ENCODE data around the gene LCN2. TPM values are rescaled to one million over a fixed set of nuclear protein-coding genes. Genes with fewer than 3 reads are reported as not detected.
A peak's percentile ranks its signal among the peaks of the same experiment; 100 is the strongest.

The LCN2 gene
- total RNA-seq: not detected

GRCh38 chr9:128149001-128149701 lies at the start of gene LCN2:
Gene LCN2, plus strand, starts transcription at chr9:128149453. Its CDS starts 73 bp downstream, at chr9:128149526.
- Mint-ChIP-seq H3K9me3 (no peaks in the 10 kb centered on the region), H3K36me3 (ENCODE audit: low read depth) (no peaks in the 10 kb centered on the region), H3K27me3 (ENCODE audit: low read depth) (no peaks in the 10 kb centered on the region), H3K4me3 (no peak within 1 kb of the TSS), H3K27ac (no peak within 1 kb of the TSS), H3K4me1 (ENCODE audit: low read depth) (no peaks in the 10 kb centered on the region)
- no peak for DNase-seq
- CTCF ChIA-PET: interaction anchor here (1.0 to 1.4 kb wide), 2 partner anchors 9 to 20 kb away, joined by 3 read pairs; no protein-coding TSS in a partner anchor
- intact Hi-C loops (cut with micrococcal nuclease): no loop called here

- CTCF ChIA-PET: interaction anchor here (1.1 to 1.5 kb wide), 4 partner anchors 14 to 27 kb away, joined by 3 to 5 read pairs (median 4); no protein-coding TSS in a partner anchor
- Mint-ChIP-seq H3K27me3 (ENCODE audit: low read depth) (no peaks in the 10 kb centered on the region), H3K4me3 (no peak overlapping the region), H3K9me3 (no peaks in the 10 kb centered on the region), H3K27ac (no peak overlapping the region), H3K4me1 (ENCODE audit: low read depth) (peaks cover 64% of the 10 kb centered on the region), H3K36me3 (ENCODE audit: low read depth) (peaks cover 20% of the 10 kb centered on the region)
- intact Hi-C loops (cut with micrococcal nuclease): no loop called here
- DNase-seq: no peak
Observed at GRCh38 chr9:128099932-128100491, 49.2 kb upstream of the LCN2 start.

GRCh38 chr9:128100581-128100980 lies 48.7 kb upstream of the LCN2 start:
- H3K36me3 Mint-ChIP-seq (ENCODE audit: low read depth): peaks cover 20% of the 10 kb centered on the region
- no peaks in the 10 kb centered on the region for H3K27me3 Mint-ChIP-seq (ENCODE audit: low read depth)
- no peak overlapping the region for H3K27ac Mint-ChIP-seq
- no peaks in the 10 kb centered on the region for H3K9me3 Mint-ChIP-seq
- peaks cover 58% of the 10 kb centered on the region for H3K4me1 Mint-ChIP-seq (ENCODE audit: low read depth)
- no peak overlapping the region for H3K4me3 Mint-ChIP-seq
- CTCF ChIA-PET: interaction anchor here (1.1 to 1.5 kb wide), 4 partner anchors 14 to 28 kb away, joined by 3 to 5 read pairs (median 4); no protein-coding TSS in a partner anchor
- no peak for DNase-seq
- intact Hi-C loops (cut with micrococcal nuclease): no loop called here

DNA sequence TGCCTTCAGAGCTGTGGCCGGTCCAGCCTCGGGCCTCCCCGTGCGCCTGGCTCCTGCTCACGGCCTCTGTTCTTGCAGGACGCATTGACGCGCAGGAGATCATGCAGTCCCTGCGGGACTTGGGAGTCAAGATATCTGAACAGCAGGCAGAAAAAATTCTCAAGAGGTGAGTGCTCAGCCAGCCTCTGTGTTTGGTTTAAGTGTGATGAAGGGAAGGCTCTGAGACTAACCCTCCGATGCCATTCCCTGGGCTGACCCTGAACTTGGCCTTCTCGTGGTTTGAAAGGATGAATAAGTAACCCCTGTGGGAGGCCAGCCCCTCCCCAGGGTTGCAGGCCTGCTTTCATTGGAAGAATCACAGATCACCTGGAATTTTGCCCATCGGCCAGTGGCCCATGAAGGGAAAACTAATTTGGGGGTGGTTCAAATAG lies 48.0 kb upstream of the LCN2 start:
- DNase-seq: no peak
- Mint-ChIP-seq H3K27me3 (ENCODE audit: low read depth) (no peaks in the 10 kb centered on the region), H3K9me3 (no peaks in the 10 kb centered on the region), H3K4me1 (ENCODE audit: low read depth) (peaks cover 57% of the 10 kb centered on the region), H3K4me3 (no peak overlapping the region), H3K36me3 (ENCODE audit: low read depth) (peaks cover 21% of the 10 kb centered on the region), H3K27ac (no peak overlapping the region)
- intact Hi-C loops (cut with micrococcal nuclease): no loop called here
- CTCF ChIA-PET: no interaction called here

DNA sequence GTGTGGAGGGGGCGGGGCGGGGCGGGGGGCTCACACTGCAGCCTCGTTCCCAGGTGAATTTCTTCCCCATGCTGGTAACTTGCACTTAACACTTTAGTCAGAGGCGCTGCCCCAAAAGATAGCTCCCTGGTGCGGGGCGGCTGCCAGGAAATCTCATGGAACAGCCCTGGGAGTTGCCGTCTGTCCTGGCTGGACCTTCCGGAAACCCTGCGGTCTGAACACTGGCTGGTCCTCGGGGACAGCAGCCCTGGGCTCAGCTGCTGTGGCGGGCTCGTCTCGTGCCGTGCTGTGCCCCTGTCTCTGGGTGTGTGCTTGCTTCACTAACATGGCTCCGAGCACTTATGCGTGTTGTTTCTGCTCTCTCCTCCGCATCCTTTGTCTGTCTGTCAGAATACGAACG lies 47.6 kb upstream of the LCN2 start:
- intact Hi-C loops (cut with micrococcal nuclease): no loop called here
- H3K27ac Mint-ChIP-seq: no peak overlapping the region
- H3K27me3 Mint-ChIP-seq (ENCODE audit: low read depth): no peaks in the 10 kb centered on the region
- DNase-seq: no peak
- H3K4me3 Mint-ChIP-seq: no peak overlapping the region
- peaks cover 23% of the 10 kb centered on the region for H3K36me3 Mint-ChIP-seq (ENCODE audit: low read depth)
- CTCF ChIA-PET: interaction anchor here (2.0 kb wide), 1 partner anchor 10 kb away, joined by 10 read pairs; no protein-coding TSS in a partner anchor
- H3K4me1 Mint-ChIP-seq (ENCODE audit: low read depth): peaks cover 57% of the 10 kb centered on the region
- no peaks in the 10 kb centered on the region for H3K9me3 Mint-ChIP-seq

- Mint-ChIP-seq H3K27me3 (ENCODE audit: low read depth) (no peaks in the 10 kb centered on the region), H3K4me3 (no peak overlapping the region), H3K27ac (no peak overlapping the region), H3K4me1 (ENCODE audit: low read depth) (peaks cover 52% of the 10 kb centered on the region), H3K9me3 (no peaks in the 10 kb centered on the region), H3K36me3 (ENCODE audit: low read depth) (peaks cover 24% of the 10 kb centered on the region)
- CTCF ChIA-PET: interaction anchor here (0.6 to 2.3 kb wide), 5 partner anchors 8 to 147 kb away, joined by 3 to 19 read pairs (median 5); no protein-coding TSS in a partner anchor
- DNase-seq: no peak
- intact Hi-C loops (cut with micrococcal nuclease): no loop called here
Observed at GRCh38 chr9:128102196-128102595, 47.1 kb upstream of the LCN2 start.

DNA sequence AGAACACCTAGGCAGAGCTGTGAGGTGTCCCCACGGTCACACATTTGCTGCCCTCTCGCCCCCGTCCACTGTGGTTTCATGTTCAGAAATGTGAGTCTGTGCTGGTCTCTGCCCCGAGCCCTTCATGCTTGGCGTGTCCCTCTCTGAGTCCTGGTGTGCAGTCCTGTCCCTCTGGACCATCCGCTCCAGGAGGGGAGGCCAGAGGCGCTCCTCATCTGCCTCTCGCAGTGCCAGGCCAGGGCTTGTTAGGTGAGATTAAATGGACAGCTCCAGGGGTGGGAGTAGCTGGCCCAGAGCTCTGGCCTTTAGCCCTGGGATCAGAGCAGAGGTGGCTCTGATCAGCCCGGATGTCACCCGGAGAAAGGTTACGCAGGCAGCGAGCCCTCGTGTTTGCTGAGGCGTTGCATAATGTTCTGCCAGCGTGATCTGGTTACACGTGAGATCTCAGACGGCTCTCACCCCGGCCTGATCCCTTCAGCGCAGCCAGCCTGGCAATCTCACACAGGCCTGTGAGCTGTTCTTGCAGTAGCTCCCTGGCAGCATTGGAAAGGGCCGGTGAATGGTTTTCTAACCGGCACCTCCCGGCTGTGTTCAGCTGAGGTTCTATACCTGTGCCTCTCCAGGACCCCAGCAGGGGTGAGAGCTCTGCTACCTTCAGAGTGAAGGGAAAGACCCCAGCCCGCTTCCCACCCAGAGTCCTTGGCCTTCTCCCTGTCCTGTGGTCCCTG lies 46.2 kb upstream of the LCN2 start:
- Mint-ChIP-seq H3K27ac (peak overlapping the region; percentile 46), H3K27me3 (ENCODE audit: low read depth) (no peaks in the 10 kb centered on the region), H3K36me3 (ENCODE audit: low read depth) (peaks cover 27% of the 10 kb centered on the region), H3K4me1 (ENCODE audit: low read depth) (peaks cover 45% of the 10 kb centered on the region), H3K4me3 (no peak overlapping the region), H3K9me3 (no peaks in the 10 kb centered on the region)
- DNase-seq: no peak
- intact Hi-C loops (cut with micrococcal nuclease): loop anchor here (1.0 kb wide), 1 partner anchor 160 kb away; no protein-coding TSS in a partner anchor
- CTCF ChIA-PET: interaction anchor here (0.7 to 2.3 kb wide), 11 partner anchors 9 to 161 kb away, joined by 3 to 19 read pairs (median 4); no protein-coding TSS in a partner anchor

DNA sequence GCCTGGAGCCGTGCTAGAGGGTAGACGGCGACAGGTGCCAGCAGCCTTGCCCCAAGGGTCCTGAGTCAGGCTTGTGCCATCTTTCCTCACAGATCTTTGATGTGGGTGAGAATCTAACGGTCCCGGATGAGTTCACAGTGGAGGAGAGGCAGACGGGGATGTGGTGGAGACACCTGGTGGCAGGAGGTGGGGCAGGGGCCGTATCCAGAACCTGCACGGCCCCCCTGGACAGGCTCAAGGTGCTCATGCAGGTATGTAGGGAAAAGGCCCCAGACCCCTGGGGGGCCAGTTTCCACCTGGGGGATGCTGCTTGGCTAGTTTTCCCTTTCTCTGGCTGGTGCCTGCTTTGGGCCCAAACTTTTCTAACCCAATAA lies 45.7 kb upstream of the LCN2 start:
- no peaks in the 10 kb centered on the region for H3K27me3 Mint-ChIP-seq (ENCODE audit: low read depth)
- intact Hi-C loops (cut with micrococcal nuclease): loop anchor here (1.0 kb wide), 1 partner anchor 160 kb away; no protein-coding TSS in a partner anchor
- H3K4me3 Mint-ChIP-seq: no peak overlapping the region
- H3K27ac Mint-ChIP-seq: peak overlapping the region; percentile 44
- no peaks in the 10 kb centered on the region for H3K9me3 Mint-ChIP-seq
- H3K36me3 Mint-ChIP-seq (ENCODE audit: low read depth): peaks cover 27% of the 10 kb centered on the region
- H3K4me1 Mint-ChIP-seq (ENCODE audit: low read depth): peaks cover 39% of the 10 kb centered on the region
- CTCF ChIA-PET: interaction anchor here (0.7 to 2.3 kb wide), 9 partner anchors 9 to 161 kb away, joined by 3 to 19 read pairs (median 4); no protein-coding TSS in a partner anchor
- peak; percentile 76 for DNase-seq

DNA sequence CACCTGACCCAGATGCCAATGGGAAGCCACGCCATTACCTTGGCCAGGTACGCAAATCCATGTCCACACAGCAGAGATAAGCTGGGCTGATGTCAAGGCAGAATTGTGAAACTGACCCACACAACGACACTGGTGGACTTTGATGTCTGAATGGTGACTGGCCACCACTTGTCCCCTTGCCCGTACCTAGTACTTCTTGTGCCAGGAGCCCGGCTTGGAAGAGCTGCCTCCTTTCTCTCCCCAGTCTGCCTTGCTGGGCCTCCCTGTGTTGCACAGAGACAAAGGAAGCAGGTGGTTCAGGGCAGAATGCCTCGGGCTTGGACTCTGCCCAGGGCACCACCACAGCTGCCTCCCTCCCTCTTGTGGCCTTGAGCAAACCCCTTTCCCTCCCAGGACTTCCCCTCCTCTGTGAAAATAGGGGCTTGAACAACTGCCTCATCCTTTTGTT lies 45.1 kb upstream of the LCN2 start:
- intact Hi-C loops (cut with micrococcal nuclease): no loop called here
- CTCF ChIA-PET: interaction anchor here (0.6 to 2.3 kb wide), 6 partner anchors 13 to 162 kb away, joined by 3 to 19 read pairs (median 4); no protein-coding TSS in a partner anchor
- peaks cover 27% of the 10 kb centered on the region for H3K36me3 Mint-ChIP-seq (ENCODE audit: low read depth)

GRCh38 chr9:128105538-128106175 lies 43.6 kb upstream of the LCN2 start:
- H3K27me3 Mint-ChIP-seq (ENCODE audit: low read depth): no peaks in the 10 kb centered on the region
- no peak overlapping the region for H3K4me3 Mint-ChIP-seq
- intact Hi-C loops (cut with micrococcal nuclease): no loop called here
- CTCF ChIA-PET: interaction anchor here (1.2 kb wide), 3 partner anchors 21 to 58 kb away, joined by 3 read pairs; no protein-coding TSS in a partner anchor
- no peaks in the 10 kb centered on the region for H3K9me3 Mint-ChIP-seq
- no peak overlapping the region for H3K27ac Mint-ChIP-seq
- no peak for DNase-seq
- peaks cover 21% of the 10 kb centered on the region for H3K4me1 Mint-ChIP-seq (ENCODE audit: low read depth)
- H3K36me3 Mint-ChIP-seq (ENCODE audit: low read depth): peaks cover 30% of the 10 kb centered on the region

More for the DNA sequence above, 45.1 kb upstream of the LCN2 start:
- Mint-ChIP-seq H3K4me3 (no peak overlapping the region), H3K4me1 (ENCODE audit: low read depth) (peaks cover 33% of the 10 kb centered on the region), H3K27me3 (ENCODE audit: low read depth) (no peaks in the 10 kb centered on the region), H3K9me3 (no peaks in the 10 kb centered on the region), H3K27ac (no peak overlapping the region)
- DNase-seq: no peak

DNA sequence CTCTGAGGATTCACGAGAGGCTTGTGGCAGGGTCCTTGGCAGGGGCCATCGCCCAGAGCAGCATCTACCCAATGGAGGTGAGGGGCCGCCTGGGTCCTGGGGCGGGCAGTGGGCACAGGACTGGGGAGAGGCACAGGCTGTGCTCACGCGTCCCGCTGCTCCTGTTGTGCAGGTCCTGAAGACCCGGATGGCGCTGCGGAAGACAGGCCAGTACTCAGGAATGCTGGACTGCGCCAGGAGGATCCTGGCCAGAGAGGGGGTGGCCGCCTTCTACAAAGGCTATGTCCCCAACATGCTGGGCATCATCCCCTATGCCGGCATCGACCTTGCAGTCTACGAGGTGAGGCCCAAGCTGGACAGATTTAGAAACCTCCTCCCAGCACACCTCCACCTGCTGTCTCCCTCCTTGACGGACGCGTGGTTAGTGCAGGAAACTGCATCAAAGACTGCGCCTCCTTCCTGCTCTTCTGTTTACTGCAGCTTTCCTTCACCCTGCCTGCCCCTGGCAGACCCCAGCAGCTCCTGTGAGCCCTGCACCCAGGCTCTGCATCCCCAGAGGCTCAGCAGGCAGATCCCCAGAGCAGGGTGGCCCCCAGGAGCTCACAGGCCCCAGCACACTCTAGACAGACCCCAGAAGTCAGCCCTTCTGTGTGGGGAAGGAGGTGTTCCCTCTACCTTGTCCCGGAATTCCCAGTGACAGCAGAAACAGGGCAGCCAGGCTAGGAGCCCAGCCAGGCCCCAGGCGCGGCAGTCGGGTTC lies 42.9 kb upstream of the LCN2 start:
- Mint-ChIP-seq H3K27ac (no peak overlapping the region), H3K4me3 (no peak overlapping the region), H3K27me3 (ENCODE audit: low read depth) (no peaks in the 10 kb centered on the region), H3K4me1 (ENCODE audit: low read depth) (peaks cover 21% of the 10 kb centered on the region), H3K36me3 (ENCODE audit: low read depth) (peaks cover 26% of the 10 kb centered on the region), H3K9me3 (no peaks in the 10 kb centered on the region)
- intact Hi-C loops (cut with micrococcal nuclease): no loop called here
- no peak for DNase-seq
- CTCF ChIA-PET: interaction anchor here (1.5 kb wide), 1 partner anchor 10 kb away, joined by 5 read pairs; no protein-coding TSS in a partner anchor
